ENCODE measurements around the gene OST4.
A peak's percentile ranks its signal among the peaks of the same experiment; 100 is the strongest.

Gene OST4

DNA sequence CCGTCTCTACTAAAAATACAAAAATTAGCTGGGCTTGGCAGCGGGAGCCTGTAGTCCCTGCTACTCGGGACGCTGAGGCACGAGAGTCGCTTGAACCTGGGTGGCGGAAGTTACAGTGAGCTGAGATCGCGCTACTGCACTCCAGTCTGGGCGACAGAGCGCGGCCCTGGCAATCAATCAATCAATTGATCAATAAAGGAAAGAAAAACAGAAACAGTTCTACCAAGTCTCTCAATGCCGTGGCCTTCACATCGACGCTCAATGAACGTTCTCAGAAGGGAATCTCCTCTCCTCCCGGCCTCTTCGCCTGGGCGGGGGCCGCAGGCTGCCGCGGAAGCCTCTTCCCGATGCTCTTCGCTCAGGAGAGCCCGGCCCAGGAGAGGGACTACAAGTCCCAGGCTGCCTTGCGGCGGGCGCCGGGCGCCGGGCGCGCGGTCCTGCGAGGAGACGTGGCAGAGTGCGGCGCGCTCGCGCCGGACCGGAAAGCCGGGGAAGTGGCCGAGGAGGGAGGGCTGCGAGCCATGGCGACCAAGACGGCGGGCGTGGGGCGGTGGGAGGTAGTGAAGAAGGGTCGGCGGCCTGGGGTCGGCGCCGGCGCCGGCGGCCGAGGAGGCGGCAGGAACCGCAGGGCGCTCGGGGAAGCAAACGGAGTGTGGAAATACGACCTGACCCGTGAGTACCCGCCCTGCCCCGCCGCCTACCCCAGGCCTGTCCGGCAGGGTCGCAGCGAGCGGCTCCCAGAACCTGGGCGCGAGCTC is 38.8 kb downstream of the OST4 start, which contains the start of gene TMEM214:
TMEM214 (plus strand) TSS at position 471 of the 758 bp plus-strand sequence; CDS start at position 522, 51 bp downstream.
- H3K4me3 ChIP-seq (replicated peaks; ENCODE audit: low read depth, low read length), result peak within 1 kb of the TSS; percentile 98
- peak; percentile 87 for DNase-seq (ENCODE audit: low read depth)
- TF ChIP-seq, protein P1, sequence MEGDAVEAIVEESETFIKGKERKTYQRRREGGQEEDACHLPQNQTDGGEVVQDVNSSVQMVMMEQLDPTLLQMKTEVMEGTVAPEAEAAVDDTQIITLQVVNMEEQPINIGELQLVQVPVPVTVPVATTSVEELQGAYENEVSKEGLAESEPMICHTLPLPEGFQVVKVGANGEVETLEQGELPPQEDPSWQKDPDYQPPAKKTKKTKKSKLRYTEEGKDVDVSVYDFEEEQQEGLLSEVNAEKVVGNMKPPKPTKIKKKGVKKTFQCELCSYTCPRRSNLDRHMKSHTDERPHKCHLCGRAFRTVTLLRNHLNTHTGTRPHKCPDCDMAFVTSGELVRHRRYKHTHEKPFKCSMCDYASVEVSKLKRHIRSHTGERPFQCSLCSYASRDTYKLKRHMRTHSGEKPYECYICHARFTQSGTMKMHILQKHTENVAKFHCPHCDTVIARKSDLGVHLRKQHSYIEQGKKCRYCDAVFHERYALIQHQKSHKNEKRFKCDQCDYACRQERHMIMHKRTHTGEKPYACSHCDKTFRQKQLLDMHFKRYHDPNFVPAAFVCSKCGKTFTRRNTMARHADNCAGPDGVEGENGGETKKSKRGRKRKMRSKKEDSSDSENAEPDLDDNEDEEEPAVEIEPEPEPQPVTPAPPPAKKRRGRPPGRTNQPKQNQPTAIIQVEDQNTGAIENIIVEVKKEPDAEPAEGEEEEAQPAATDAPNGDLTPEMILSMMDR (IDR thresholded peaks at IDR 0.05; ENCODE audit: low read length, missing control alignments), result no peak

DNA sequence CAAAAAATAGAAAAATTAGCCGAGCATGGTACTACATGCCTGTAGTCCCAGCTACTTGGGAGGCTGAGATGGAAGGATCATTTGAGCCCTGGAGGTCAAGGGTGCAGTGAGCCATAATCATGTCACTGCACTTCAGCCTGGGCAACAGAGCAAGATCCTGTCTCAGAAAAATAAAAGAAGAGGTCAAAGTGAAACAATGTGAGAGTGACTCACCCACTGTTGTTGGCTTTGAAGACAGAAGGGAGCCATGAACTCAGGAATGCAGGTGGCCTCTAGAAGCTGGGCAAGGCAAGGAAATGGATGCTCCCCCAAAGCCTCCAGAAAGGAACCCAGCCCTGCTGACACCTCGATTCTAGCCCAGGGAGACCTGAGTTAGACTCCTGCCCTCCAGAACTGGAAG is 42.4 kb downstream of the OST4 start:
- DNase-seq (ENCODE audit: low read depth), result no peak
- H3K4me3 ChIP-seq (replicated peaks; ENCODE audit: low read depth, low read length), result no peak overlapping the region
- TF ChIP-seq, protein P1 (IDR thresholded peaks at IDR 0.05; ENCODE audit: low read length, missing control alignments), result no peak

GRCh38 chr2:27027211-27027651 is 44.2 kb downstream of the OST4 start:
- H3K4me3 ChIP-seq (replicated peaks; ENCODE audit: low read depth, low read length), result no peak overlapping the region
- TF ChIP-seq, protein P1 (IDR thresholded peaks at IDR 0.05; ENCODE audit: low read length, missing control alignments), result no peak
- no peak for DNase-seq (ENCODE audit: low read depth)

DNA sequence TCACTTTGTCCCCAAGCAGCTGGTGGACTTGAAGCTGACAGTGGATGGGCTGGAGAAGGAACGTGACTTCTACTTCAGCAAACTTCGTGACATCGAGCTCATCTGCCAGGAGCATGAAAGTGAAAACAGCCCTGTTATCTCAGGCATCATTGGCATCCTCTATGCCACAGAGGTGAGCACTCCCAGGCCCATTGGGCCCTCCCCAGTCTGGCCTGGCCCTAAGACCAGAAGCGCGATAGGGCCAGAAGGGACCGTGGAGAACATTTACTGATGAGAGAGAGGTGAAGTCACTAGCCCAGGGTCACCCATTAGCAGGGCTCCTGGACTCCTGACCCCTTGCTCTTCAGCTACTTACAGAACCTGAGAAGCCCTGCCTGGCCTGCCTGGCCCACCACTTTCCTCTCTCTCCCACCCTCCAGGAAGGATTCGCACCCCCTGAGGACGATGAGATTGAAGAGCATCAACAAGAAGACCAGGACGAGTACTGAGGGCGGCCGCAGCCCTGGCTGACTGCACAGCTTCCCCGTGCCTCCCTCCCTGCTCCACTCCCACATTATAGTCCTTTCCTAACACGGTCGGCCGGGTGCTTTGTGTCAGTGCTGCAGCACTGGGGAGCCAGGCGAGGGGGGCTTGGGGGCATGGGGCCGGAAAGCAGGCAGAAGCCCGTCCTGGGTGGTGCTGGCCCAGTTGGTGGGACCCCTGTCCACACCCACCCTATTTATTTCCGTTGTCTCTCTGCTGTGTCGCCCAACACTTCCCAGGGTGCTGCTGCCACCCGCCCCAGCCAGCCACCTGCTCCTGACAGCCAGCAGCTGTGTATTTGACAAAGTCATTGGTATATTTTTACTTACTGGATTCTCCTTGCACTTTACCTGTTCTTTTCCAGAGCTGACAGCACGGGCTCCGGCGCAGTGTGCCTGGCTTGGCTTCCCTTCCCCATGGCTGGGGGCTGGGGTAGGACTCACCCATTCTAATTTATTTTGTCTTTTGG is 45.3 kb downstream of the OST4 start:
- TF ChIP-seq, protein P1 (IDR thresholded peaks at IDR 0.05; ENCODE audit: low read length, missing control alignments), result no peak
- DNase-seq (ENCODE audit: low read depth), result no peak
- H3K4me3 ChIP-seq (replicated peaks; ENCODE audit: low read depth, low read length), result no peak overlapping the region

- TF ChIP-seq, protein P1 (IDR thresholded peaks at IDR 0.05; ENCODE audit: low read length, missing control alignments), result no peak
- no peak overlapping the region for H3K4me3 ChIP-seq (replicated peaks; ENCODE audit: low read depth, low read length)
- DNase-seq (ENCODE audit: low read depth), result no peak
Measured at GRCh38 chr2:27025281-27025800, 46.1 kb downstream of the OST4 start.

DNA sequence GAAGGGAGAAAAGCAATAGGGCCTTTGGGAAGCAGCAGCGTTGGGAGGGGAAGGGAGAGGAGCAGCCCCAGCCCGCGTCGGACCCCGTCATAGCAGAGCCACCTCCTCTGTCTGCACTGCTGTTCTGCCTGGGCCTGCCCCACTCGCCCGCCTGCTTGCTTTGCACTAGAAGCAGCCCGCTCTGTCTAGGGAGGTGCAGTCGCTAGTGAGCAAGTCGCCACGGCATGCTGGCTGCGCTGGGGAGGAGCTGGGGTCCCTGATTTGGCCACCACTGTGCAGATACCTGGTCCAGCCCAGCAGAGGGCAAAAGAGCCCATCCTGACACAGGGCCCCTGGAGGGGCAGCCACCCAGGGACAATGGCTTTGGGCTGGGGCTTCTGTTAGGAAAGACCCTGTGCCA is 46.6 kb downstream of the OST4 start:
- DNase-seq (ENCODE audit: low read depth), result no peak
- H3K4me3 ChIP-seq (replicated peaks; ENCODE audit: low read depth, low read length), result no peak overlapping the region
- TF ChIP-seq, protein P1 (IDR thresholded peaks at IDR 0.05; ENCODE audit: low read length, missing control alignments), result no peak
